ENCODE results near the gene ADARB1. TPM values are rescaled to one million over a fixed set of nuclear protein-coding genes. Genes with fewer than 3 reads are reported as not detected.

The ADARB1 gene
- total RNA-seq, 1 experiment from 2014 or later: 14.6 TPM

DNA sequence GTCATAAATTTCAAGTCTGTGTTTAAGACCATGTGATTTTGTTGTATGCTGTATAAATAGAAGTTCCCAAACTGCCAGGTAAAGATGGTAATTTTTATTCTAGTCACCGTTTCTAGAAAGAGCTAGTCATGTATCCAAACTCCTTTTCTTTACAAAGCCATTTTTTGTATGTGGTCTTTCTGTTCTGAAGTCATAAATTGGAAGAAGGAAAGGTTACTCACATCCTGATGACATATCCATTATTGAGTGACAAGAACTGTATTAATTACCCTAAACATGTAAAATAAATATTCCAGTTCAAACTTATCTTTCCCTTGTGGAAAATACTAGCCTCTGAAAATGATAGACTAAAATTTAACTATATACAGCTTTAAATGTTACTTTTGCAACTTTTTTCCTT lies 108.6 kb downstream of the ADARB1 start:
- no peak for ATAC-seq
- Mint-ChIP-seq H3K9me3 (peaks cover 20% of the 10 kb centered on the region), H3K4me3 (no peak overlapping the region), H3K36me3 (peaks cover 27% of the 10 kb centered on the region), H3K27me3 (ENCODE audit: low read depth) (no peaks in the 10 kb centered on the region), H3K27ac (no peak overlapping the region), H3K4me1 (no peaks in the 10 kb centered on the region)
- ChIA-PET POLR2A (no interaction called here), CTCF (interaction anchor here (1.0 kb wide), 1 partner anchor 10 kb away, joined by 3 read pairs; no protein-coding TSS in a partner anchor)
- no peak for TF ChIP-seq TP53 (CRISPR knock-in tag; IDR thresholded peaks at IDR 0.05)
- TF ChIP-seq, protein P1, sequence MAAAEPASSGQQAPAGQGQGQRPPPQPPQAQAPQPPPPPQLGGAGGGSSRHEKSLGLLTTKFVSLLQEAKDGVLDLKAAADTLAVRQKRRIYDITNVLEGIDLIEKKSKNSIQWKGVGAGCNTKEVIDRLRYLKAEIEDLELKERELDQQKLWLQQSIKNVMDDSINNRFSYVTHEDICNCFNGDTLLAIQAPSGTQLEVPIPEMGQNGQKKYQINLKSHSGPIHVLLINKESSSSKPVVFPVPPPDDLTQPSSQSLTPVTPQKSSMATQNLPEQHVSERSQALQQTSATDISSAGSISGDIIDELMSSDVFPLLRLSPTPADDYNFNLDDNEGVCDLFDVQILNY (CRISPR knock-in tag; IDR thresholded peaks at IDR 0.05): no peak
- no peak for TF ChIP-seq RORB (CRISPR knock-in tag; IDR thresholded peaks at IDR 0.05)
- TF ChIP-seq SP1 (CRISPR knock-in tag; conservative IDR thresholded peaks at IDR 0.05): no peak
- TF ChIP-seq ZBTB43 (CRISPR knock-in tag; IDR thresholded peaks at IDR 0.05): no peak
- no peak for TF ChIP-seq MYBL2 (CRISPR knock-in tag; IDR thresholded peaks at IDR 0.05)
- no peak for TF ChIP-seq TEAD4 (CRISPR knock-in tag; IDR thresholded peaks at IDR 0.05)
- TF ChIP-seq E2F1 (CRISPR knock-in tag; IDR thresholded peaks at IDR 0.05): no peak
- TF ChIP-seq ZNF416 (CRISPR knock-in tag; IDR thresholded peaks at IDR 0.05): no peak
- TF ChIP-seq, protein P2, sequence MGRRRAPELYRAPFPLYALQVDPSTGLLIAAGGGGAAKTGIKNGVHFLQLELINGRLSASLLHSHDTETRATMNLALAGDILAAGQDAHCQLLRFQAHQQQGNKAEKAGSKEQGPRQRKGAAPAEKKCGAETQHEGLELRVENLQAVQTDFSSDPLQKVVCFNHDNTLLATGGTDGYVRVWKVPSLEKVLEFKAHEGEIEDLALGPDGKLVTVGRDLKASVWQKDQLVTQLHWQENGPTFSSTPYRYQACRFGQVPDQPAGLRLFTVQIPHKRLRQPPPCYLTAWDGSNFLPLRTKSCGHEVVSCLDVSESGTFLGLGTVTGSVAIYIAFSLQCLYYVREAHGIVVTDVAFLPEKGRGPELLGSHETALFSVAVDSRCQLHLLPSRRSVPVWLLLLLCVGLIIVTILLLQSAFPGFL (CRISPR knock-in tag; IDR thresholded peaks at IDR 0.05; ENCODE audit: borderline replicate concordance): no peak
- no peak for TF ChIP-seq MLX (CRISPR knock-in tag; IDR thresholded peaks at IDR 0.05)
- TF ChIP-seq CREM (CRISPR knock-in tag; IDR thresholded peaks at IDR 0.05): no peak
- no peak for TF ChIP-seq STAT6 (CRISPR knock-in tag; conservative IDR thresholded peaks at IDR 0.05; ENCODE audit: low read depth)
- TF ChIP-seq NFYB (CRISPR knock-in tag; conservative IDR thresholded peaks at IDR 0.05; ENCODE audit: low read depth): no peak
- TF ChIP-seq ZNF263 (CRISPR knock-in tag; IDR thresholded peaks at IDR 0.05; ENCODE audit: low read depth): no peak
- DNase-seq (ENCODE audit: low spot score): no peak

DNA sequence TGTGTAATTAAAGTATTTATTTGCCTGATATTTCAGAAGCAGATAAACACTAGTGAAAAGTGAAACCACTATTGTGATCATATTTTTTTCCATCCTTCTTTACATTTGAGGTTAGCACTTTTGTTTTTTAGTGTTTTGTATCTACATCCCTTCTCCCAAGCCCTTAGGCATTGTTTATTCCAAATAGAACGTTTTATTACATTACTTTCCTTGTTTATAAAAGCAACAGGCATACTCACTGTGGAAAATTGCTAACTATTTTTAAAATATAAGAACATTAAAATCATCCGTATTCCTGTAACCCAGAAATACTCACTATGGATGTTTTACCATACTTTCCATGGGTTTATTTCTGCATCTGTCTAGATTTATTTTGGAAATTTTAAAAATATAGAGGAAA lies 109.5 kb downstream of the ADARB1 start:
- Mint-ChIP-seq H3K36me3 (peaks cover 35% of the 10 kb centered on the region), H3K4me3 (no peak overlapping the region), H3K9me3 (peaks cover 27% of the 10 kb centered on the region), H3K4me1 (no peaks in the 10 kb centered on the region), H3K27me3 (ENCODE audit: low read depth) (no peaks in the 10 kb centered on the region), H3K27ac (no peak overlapping the region)
- POLR2A ChIA-PET: no interaction called here
- CTCF ChIA-PET: no interaction called here
- DNase-seq (ENCODE audit: low spot score) (no peak), ATAC-seq (no peak)
- TF ChIP-seq SOX15 (CRISPR knock-in tag; IDR thresholded peaks at IDR 0.05): no peak
- no peak for TF ChIP-seq ELF4 (CRISPR knock-in tag; IDR thresholded peaks at IDR 0.05; ENCODE audit: low read depth)
- TF ChIP-seq PRRX2 (CRISPR knock-in tag; IDR thresholded peaks at IDR 0.05): no peak
- no peak for TF ChIP-seq ZBTB43 (CRISPR knock-in tag; IDR thresholded peaks at IDR 0.05)
- TF ChIP-seq NFYB (CRISPR knock-in tag; conservative IDR thresholded peaks at IDR 0.05; ENCODE audit: low read depth): no peak
- no peak for TF ChIP-seq JAZF1 (CRISPR knock-in tag; IDR thresholded peaks at IDR 0.05)

All from WTC11 (cell line).